ENCODE results near the gene SMARCA2.

DNA sequence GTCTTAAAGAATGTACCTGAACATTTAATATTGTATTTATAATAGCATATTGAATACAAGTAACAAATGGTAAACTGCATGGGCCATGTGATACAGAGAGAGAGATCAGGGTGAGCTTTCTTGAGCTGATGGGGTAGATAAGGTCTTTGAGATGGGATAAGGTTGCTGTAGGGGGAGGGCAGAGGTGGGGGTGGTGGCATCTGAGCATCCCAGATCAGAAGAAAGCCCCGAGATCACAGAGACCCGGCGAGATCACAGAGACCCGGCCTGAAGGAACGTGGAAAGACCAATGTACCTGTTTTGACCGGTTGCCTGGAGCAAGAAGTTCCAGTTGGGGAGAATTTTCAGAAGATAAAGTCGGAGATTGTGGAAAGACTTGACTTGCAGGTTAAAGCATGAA, 6.6 kb downstream of the SMARCA2 start:
- TF ChIP-seq, protein P1, sequence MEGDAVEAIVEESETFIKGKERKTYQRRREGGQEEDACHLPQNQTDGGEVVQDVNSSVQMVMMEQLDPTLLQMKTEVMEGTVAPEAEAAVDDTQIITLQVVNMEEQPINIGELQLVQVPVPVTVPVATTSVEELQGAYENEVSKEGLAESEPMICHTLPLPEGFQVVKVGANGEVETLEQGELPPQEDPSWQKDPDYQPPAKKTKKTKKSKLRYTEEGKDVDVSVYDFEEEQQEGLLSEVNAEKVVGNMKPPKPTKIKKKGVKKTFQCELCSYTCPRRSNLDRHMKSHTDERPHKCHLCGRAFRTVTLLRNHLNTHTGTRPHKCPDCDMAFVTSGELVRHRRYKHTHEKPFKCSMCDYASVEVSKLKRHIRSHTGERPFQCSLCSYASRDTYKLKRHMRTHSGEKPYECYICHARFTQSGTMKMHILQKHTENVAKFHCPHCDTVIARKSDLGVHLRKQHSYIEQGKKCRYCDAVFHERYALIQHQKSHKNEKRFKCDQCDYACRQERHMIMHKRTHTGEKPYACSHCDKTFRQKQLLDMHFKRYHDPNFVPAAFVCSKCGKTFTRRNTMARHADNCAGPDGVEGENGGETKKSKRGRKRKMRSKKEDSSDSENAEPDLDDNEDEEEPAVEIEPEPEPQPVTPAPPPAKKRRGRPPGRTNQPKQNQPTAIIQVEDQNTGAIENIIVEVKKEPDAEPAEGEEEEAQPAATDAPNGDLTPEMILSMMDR (IDR thresholded peaks at IDR 0.05; ENCODE audit: low read length): no peak
- TF ChIP-seq EZH2 (IDR thresholded peaks at IDR 0.05; ENCODE audit: borderline replicate concordance, low read length): no peak
